WTC11 (cell line): ENCODE measurements around the gene PEBP1. TPM values are rescaled to one million over a fixed set of nuclear protein-coding genes. Genes with fewer than 3 reads are reported as not detected.

Source experiments
- ATAC-seq: fragments of 200-7000 bp; cut with Tn5 transposase; 2 replicates; pipeline ENCODE4 v1.10.0; 2021; ENCODE audit warnings: mild to moderate bottlenecking, moderate library complexity
- CTCF ChIA-PET: fragments of 300-600 bp; sonication (Branson Sonifier 250); formaldehyde crosslinking; loops from one replicate; lab custom pipeline; 2021; ENCODE audit warnings: antibody characterized with exemption; lab: Charles Lee
- POLR2A ChIA-PET: fragments of 350-600 bp; sonication (Branson Sonifier 250); formaldehyde crosslinking; loops from one replicate; lab custom pipeline; 2021; ENCODE audit warnings: antibody characterized with exemption; lab: Charles Lee
- DNase-seq: peaks from one replicate; pipeline ENCODE4 v3.0.0; 2021; ENCODE audit warnings: low spot score
- H3K27ac Mint-ChIP-seq: 2 replicates; pipeline ENCODE4 v1.8.0; 2021; ENCODE audit warnings: mixed read lengths
- H3K27me3 Mint-ChIP-seq: 2 replicates; pipeline ENCODE4 v1.8.0; 2021; ENCODE audit warnings: low read depth, mild to moderate bottlenecking, moderate library complexity, mixed read lengths
- H3K36me3 Mint-ChIP-seq: 2 replicates; pipeline ENCODE4 v1.8.0; 2021; ENCODE audit warnings: mixed read lengths
- H3K4me1 Mint-ChIP-seq: 2 replicates; pipeline ENCODE4 v1.8.0; 2022; ENCODE audit warnings: mixed read lengths
- H3K4me3 Mint-ChIP-seq: 2 replicates; pipeline ENCODE4 v1.8.0; 2021; ENCODE audit warnings: mild to moderate bottlenecking, moderate library complexity, mixed read lengths
- H3K9me3 Mint-ChIP-seq: 2 replicates; pipeline ENCODE4 v1.8.0; 2021; ENCODE audit warnings: mixed read lengths
- ATF1 ChIP-seq: sonication (generic); formaldehyde crosslinking; IDR thresholded peaks from 2 replicates; pipeline ENCODE4 v1.8.1; 2023; ENCODE audit warnings: mild to moderate bottlenecking, moderate library complexity, missing genetic modification reagents
- ATF2 ChIP-seq: sonication (generic); formaldehyde crosslinking; IDR thresholded peaks from 2 replicates; pipeline ENCODE4 v1.8.1; 2022; ENCODE audit warnings: low read depth, missing genetic modification reagents, borderline replicate concordance
- E2F1 ChIP-seq: sonication (generic); formaldehyde crosslinking; IDR thresholded peaks from 2 replicates; pipeline ENCODE4 v1.8.0; 2022; ENCODE audit warnings: mild to moderate bottlenecking, missing genetic modification reagents
- FOXJ3 ChIP-seq: sonication (generic); formaldehyde crosslinking; IDR thresholded peaks from 2 replicates; pipeline ENCODE4 v1.9.0; 2021; ENCODE audit warnings: missing genetic modification reagents, mild to moderate bottlenecking, borderline replicate concordance
- GABPB1 ChIP-seq: sonication (generic); formaldehyde crosslinking; IDR thresholded peaks from 2 replicates; pipeline ENCODE4 v1.8.1; 2023; ENCODE audit warnings: mild to moderate bottlenecking, missing genetic modification reagents
- GTF2I ChIP-seq: fragments of 250-450 bp; sonication (Bioruptor Pico); conservative IDR thresholded peaks from 2 replicates; pipeline ENCODE4 v1.4.0; 2021; ENCODE audit warnings: mild to moderate bottlenecking
- JAZF1 ChIP-seq: fragments of 250-450 bp; sonication (Bioruptor Pico); IDR thresholded peaks from 2 replicates; pipeline ENCODE4 v1.9.0; 2021; ENCODE audit warnings: moderate library complexity, mild to moderate bottlenecking, inconsistent platforms
- RELA ChIP-seq: sonication (generic); formaldehyde crosslinking; IDR thresholded peaks from 2 replicates; pipeline ENCODE4 v1.8.1; 2022; ENCODE audit warnings: missing genetic modification reagents, mild to moderate bottlenecking, borderline replicate concordance
- SOX15 ChIP-seq: fragments of 250-450 bp; sonication (Bioruptor Pico); IDR thresholded peaks from 2 replicates; pipeline ENCODE4 v1.9.0; 2021; ENCODE audit warnings: mild to moderate bottlenecking
- TCF7 ChIP-seq: sonication (generic); formaldehyde crosslinking; IDR thresholded peaks from 2 replicates; pipeline ENCODE4 v1.8.0; 2022; ENCODE audit warnings: mild to moderate bottlenecking, low read depth, missing genetic modification reagents, moderate library complexity
- TEAD1 ChIP-seq: sonication (generic); formaldehyde crosslinking; IDR thresholded peaks from 2 replicates; pipeline ENCODE4 v1.8.0; 2022; ENCODE audit warnings: mild to moderate bottlenecking, missing genetic modification reagents
- ZNF263 ChIP-seq: sonication (generic); formaldehyde crosslinking; IDR thresholded peaks from 2 replicates; pipeline ENCODE4 v1.8.1; 2022; ENCODE audit warnings: low read depth, mild to moderate bottlenecking, moderate library complexity, missing genetic modification reagents
- ZNF396 ChIP-seq: fragments of 250-450 bp; sonication (Bioruptor Pico); IDR thresholded peaks from 2 replicates; pipeline ENCODE4 v1.8.0; 2021; ENCODE audit warnings: mild to moderate bottlenecking, moderate library complexity, borderline replicate concordance
- ZSCAN18 ChIP-seq: fragments of 250-450 bp; sonication (Bioruptor Pico); IDR thresholded peaks from 2 replicates; pipeline ENCODE4 v2.1.2; 2022; ENCODE audit warnings: mild to moderate bottlenecking, moderate library complexity
- total RNA-seq: library from RNA; stranded (reverse); gene quantifications from 3 replicates; pipeline ENCODE4 v1.2.3, GENCODE V29; 2021
- TF ChIP-seq, protein P1 (sequence below): fragments of 250-450 bp; sonication (Bioruptor Pico); IDR thresholded peaks from 2 replicates; pipeline ENCODE4 v1.9.0; 2021; ENCODE audit warnings: mild to moderate bottlenecking, borderline replicate concordance
- TF ChIP-seq, protein P2 (sequence below): sonication (generic); formaldehyde crosslinking; IDR thresholded peaks from 2 replicates; pipeline ENCODE4 v1.8.1; 2023; ENCODE audit warnings: mild to moderate bottlenecking, moderate library complexity, missing genetic modification reagents
- TF ChIP-seq, protein P3 (sequence below): sonication (generic); formaldehyde crosslinking; IDR thresholded peaks from 2 replicates; pipeline ENCODE4 v1.8.1; 2023; ENCODE audit warnings: mild to moderate bottlenecking, missing genetic modification reagents, moderate library complexity
- TF ChIP-seq, protein P4 (sequence below): fragments of 250-450 bp; sonication (Bioruptor Pico); conservative IDR thresholded peaks from 2 replicates; pipeline ENCODE4 v1.9.0; 2021; ENCODE audit warnings: mild to moderate bottlenecking

PEBP1 gene
- total RNA-seq, 1 experiment from 2014 or later, result 363 TPM

- H3K27me3 Mint-ChIP-seq, result no peaks in the 10 kb centered on the region
- TF ChIP-seq, protein P1, sequence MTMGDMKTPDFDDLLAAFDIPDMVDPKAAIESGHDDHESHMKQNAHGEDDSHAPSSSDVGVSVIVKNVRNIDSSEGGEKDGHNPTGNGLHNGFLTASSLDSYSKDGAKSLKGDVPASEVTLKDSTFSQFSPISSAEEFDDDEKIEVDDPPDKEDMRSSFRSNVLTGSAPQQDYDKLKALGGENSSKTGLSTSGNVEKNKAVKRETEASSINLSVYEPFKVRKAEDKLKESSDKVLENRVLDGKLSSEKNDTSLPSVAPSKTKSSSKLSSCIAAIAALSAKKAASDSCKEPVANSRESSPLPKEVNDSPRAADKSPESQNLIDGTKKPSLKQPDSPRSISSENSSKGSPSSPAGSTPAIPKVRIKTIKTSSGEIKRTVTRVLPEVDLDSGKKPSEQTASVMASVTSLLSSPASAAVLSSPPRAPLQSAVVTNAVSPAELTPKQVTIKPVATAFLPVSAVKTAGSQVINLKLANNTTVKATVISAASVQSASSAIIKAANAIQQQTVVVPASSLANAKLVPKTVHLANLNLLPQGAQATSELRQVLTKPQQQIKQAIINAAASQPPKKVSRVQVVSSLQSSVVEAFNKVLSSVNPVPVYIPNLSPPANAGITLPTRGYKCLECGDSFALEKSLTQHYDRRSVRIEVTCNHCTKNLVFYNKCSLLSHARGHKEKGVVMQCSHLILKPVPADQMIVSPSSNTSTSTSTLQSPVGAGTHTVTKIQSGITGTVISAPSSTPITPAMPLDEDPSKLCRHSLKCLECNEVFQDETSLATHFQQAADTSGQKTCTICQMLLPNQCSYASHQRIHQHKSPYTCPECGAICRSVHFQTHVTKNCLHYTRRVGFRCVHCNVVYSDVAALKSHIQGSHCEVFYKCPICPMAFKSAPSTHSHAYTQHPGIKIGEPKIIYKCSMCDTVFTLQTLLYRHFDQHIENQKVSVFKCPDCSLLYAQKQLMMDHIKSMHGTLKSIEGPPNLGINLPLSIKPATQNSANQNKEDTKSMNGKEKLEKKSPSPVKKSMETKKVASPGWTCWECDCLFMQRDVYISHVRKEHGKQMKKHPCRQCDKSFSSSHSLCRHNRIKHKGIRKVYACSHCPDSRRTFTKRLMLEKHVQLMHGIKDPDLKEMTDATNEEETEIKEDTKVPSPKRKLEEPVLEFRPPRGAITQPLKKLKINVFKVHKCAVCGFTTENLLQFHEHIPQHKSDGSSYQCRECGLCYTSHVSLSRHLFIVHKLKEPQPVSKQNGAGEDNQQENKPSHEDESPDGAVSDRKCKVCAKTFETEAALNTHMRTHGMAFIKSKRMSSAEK (CRISPR knock-in tag), result no peak
- TF ChIP-seq RELA (CRISPR knock-in tag), result no peak
- TF ChIP-seq, protein P2, sequence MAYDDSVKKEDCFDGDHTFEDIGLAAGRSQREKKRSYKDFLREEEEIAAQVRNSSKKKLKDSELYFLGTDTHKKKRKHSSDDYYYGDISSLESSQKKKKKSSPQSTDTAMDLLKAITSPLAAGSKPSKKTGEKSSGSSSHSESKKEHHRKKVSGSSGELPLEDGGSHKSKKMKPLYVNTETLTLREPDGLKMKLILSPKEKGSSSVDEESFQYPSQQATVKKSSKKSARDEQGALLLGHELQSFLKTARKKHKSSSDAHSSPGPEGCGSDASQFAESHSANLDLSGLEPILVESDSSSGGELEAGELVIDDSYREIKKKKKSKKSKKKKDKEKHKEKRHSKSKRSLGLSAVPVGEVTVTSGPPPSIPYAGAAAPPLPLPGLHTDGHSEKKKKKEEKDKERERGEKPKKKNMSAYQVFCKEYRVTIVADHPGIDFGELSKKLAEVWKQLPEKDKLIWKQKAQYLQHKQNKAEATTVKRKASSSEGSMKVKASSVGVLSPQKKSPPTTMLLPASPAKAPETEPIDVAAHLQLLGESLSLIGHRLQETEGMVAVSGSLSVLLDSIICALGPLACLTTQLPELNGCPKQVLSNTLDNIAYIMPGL, result no peak
- TF ChIP-seq, protein P3, sequence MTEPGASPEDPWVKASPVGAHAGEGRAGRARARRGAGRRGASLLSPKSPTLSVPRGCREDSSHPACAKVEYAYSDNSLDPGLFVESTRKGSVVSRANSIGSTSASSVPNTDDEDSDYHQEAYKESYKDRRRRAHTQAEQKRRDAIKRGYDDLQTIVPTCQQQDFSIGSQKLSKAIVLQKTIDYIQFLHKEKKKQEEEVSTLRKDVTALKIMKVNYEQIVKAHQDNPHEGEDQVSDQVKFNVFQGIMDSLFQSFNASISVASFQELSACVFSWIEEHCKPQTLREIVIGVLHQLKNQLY (CRISPR knock-in tag), result no peak
- no peak for TF ChIP-seq ATF1
- TF ChIP-seq ATF2, result no peak
- no peak for TF ChIP-seq SOX15
- no peak for TF ChIP-seq ZSCAN18 (CRISPR knock-in tag)
- TF ChIP-seq TEAD1 (CRISPR knock-in tag), result no peak
- H3K27ac Mint-ChIP-seq, result no peak overlapping the region
- H3K9me3 Mint-ChIP-seq, result no peaks in the 10 kb centered on the region
- ChIA-PET CTCF (interaction anchor here (0.6 to 5.9 kb wide), 7 partner anchors 9 to 1620 kb away, joined by 3 to 76 read pairs (median 3); partner anchors contain the start of gene SUDS3), POLR2A (interaction anchor here (1.5 kb wide), 1 partner anchor 193 kb away, joined by 3 read pairs; no protein-coding TSS in a partner anchor)
- H3K4me3 Mint-ChIP-seq, result no peak overlapping the region
- peaks cover 11% of the 10 kb centered on the region; the same call in 1 of the 2 replicates for H3K4me1 Mint-ChIP-seq
- H3K36me3 Mint-ChIP-seq, result no peaks in the 10 kb centered on the region
- ATAC-seq (no peak), DNase-seq (no peak)
Observed at GRCh38 chr12:118183155-118183554, 47.2 kb downstream of the PEBP1 start.

DNA sequence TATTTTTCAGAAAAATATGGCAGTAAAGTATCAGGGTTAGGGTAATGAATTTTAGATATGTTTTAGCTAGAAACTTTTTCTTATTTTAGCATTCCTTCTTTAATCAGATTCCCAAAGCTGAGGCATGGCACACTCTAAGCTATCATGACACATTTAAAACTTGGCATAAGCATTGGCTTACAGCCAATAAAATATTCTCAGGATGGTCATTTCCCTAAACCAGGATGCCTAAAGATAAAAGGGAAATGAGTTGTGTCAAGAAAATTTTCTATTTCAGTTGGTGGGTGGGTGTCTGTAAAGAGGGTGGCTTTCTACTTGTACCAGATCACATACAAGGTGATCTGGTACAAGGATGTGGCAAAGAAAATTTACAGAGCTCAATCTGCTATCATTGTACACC, 47.8 kb downstream of the PEBP1 start:
- H3K9me3 Mint-ChIP-seq, result no peaks in the 10 kb centered on the region
- TF ChIP-seq, protein P4, sequence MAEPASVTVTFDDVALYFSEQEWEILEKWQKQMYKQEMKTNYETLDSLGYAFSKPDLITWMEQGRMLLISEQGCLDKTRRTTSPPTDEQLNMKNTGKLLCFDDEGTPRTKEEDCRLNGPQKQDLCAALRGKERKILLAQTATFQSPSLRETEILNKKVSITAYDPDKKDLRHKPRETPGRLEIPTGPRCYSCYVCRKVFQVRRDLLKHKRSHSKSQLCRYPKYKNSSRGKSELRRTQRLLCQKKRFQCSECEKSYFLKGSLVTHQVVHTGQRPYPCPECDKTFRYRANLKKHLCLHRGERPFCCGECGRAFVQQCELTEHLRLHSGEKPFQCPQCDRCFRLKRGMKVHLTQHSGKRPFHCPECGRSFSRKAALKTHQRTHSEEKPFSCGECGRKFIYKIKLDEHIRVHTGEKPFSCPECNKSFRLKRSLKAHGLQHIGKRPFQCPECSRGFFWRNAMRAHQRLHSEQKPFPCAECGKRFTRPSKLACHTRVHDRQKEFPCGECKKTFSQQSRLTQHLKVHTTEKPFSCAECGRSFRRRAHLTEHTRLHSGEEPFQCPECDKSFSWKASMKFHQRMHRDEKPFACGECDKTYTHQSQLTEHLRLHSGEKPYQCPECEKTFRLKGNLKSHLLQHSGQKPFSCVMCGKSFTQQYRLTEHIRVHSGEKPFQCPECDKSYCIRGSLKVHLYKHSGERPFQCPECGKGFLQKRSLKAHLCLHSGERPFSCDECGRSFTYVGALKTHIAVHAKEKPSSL (CRISPR knock-in tag), result no peak
- TF ChIP-seq, protein P3 (CRISPR knock-in tag), result no peak
- no peak for TF ChIP-seq ZNF396 (CRISPR knock-in tag)
- no peak for TF ChIP-seq FOXJ3 (CRISPR knock-in tag)
- TF ChIP-seq TCF7 (CRISPR knock-in tag), result no peak
- TF ChIP-seq ZNF263 (CRISPR knock-in tag), result no peak
- TF ChIP-seq E2F1 (CRISPR knock-in tag), result no peak
- no peak for TF ChIP-seq GABPB1 (CRISPR knock-in tag)
- no peak for TF ChIP-seq JAZF1 (CRISPR knock-in tag)
- no peak for TF ChIP-seq GTF2I (CRISPR knock-in tag)

More for the DNA sequence above, 47.8 kb downstream of the PEBP1 start:
- peaks cover 15% of the 10 kb centered on the region for H3K4me1 Mint-ChIP-seq
- H3K27me3 Mint-ChIP-seq, result no peaks in the 10 kb centered on the region
- DNase-seq (no peak), ATAC-seq (no peak)
- no peaks in the 10 kb centered on the region for H3K36me3 Mint-ChIP-seq
- ChIA-PET POLR2A (interaction anchor here (1.5 kb wide), 1 partner anchor 192 kb away, joined by 3 read pairs; no protein-coding TSS in a partner anchor), CTCF (interaction anchor here (0.7 to 5.9 kb wide), 3 partner anchors 10 to 193 kb away, joined by 3 to 76 read pairs (median 3); partner anchors contain the start of gene SUDS3)
- no peak overlapping the region for H3K4me3 Mint-ChIP-seq
- H3K27ac Mint-ChIP-seq, result no peak overlapping the region
